SK-N-SH (cell line): ENCODE measurements around the gene STIM1. TPM values are rescaled to one million over a fixed set of nuclear protein-coding genes. Genes with fewer than 3 reads are reported as not detected.
"Not testable (repeated sequence)": the region's sequence is repeated elsewhere in the genome, so short reads cannot be mapped to it uniquely, and the experiment has no call there.

Experiments
- CTCF ChIA-PET: fragments of 300-600, 350-600 bp; formaldehyde crosslinking; extraction: SDS; loops from one replicate; lab custom pipeline; 2021; lab: Yijun Ruan, JAX
- POLR2A ChIA-PET: fragments of 350-600 bp; sonication (Branson Sonifier 250); formaldehyde crosslinking; extraction: SDS; loops from one replicate; lab custom pipeline; 2020; ENCODE audit warnings: antibody characterized with exemption, inconsistent platforms; lab: Yijun Ruan, JAX
- DNase-seq: peaks from one replicate; pipeline ENCODE4 v3.0.0; 2012
- H2AFZ ChIP-seq: fragments of 200-600 bp; sonication (generic); 2 replicates; pipeline ENCODE4 v1.8.1; 2016; ENCODE audit warnings: antibody characterized with exemption, mild to moderate bottlenecking, low read depth
- H3F3A ChIP-seq: fragments of 200-600 bp; sonication (generic); replicated peaks from 2 replicates; pipeline ENCODE3; 2016; ENCODE audit warnings: antibody characterized with exemption, mild to moderate bottlenecking; ENCODE audit not compliant: insufficient read depth
- H3K27ac ChIP-seq, 2 experiments: fragments of 200-500 bp in 1 of 2; fragments of 200-600 bp in 1 of 2; sonication (Bioruptor generic) in 1 of 2; sonication (generic), shearing (Covaris generic) in 1 of 2; 2 replicates each; pipeline versions ENCODE4 v1.5.1 to v1.6.1; 2014 to 2016; ENCODE audit warnings: low read depth in 2 of 2, inconsistent platforms in 1 of 2, low read length in 1 of 2, mild to moderate bottlenecking in 1 of 2, mixed read lengths in 1 of 2
- H3K27me3 ChIP-seq: fragments of 200-600 bp; sonication (generic), shearing (Covaris generic); 2 replicates; pipeline ENCODE4 v1.6.1; 2016; ENCODE audit warnings: mixed run types; ENCODE audit not compliant: insufficient read depth
- H3K36me3 ChIP-seq, 2 experiments: fragments of 200-500 bp in 1 of 2; fragments of 200-600 bp in 1 of 2; sonication (Bioruptor generic) in 1 of 2; sonication (generic) in 1 of 2; replicated peaks in 1 of 2; 2 replicates each; pipeline versions ENCODE3 to v1.5.1; 2014 to 2016; ENCODE audit warnings: low read length in 1 of 2, mild to moderate bottlenecking in 1 of 2; ENCODE audit not compliant: insufficient read depth in 2 of 2, control insufficient read depth in 1 of 2
- H3K4me1 ChIP-seq, 2 experiments: fragments of 200-500 bp in 1 of 2; fragments of 200-600 bp in 1 of 2; sonication (Bioruptor generic) in 1 of 2; sonication (generic), shearing (Covaris generic) in 1 of 2; 2 replicates each; pipeline versions ENCODE4 v1.5.1 to v1.6.1; 2014 to 2016; ENCODE audit warnings: low read depth in 1 of 2, low read length in 1 of 2, mixed run types in 1 of 2; ENCODE audit not compliant: insufficient read depth in 2 of 2, control insufficient read depth in 1 of 2
- H3K4me2 ChIP-seq: fragments of 200-600 bp; sonication (generic), shearing (Covaris generic); 2 replicates; pipeline ENCODE4 v1.6.1; 2017; ENCODE audit warnings: mixed run types
- H3K4me3 ChIP-seq, 2 experiments: fragments of 200-500 bp in 1 of 2; fragments of 200-600 bp in 1 of 2; sonication (Bioruptor generic) in 1 of 2; sonication (generic), shearing (Covaris generic) in 1 of 2; 2 replicates each; pipeline versions ENCODE4 v1.5.1 to v1.8.1; 2014 to 2016; ENCODE audit warnings: low read depth in 2 of 2, inconsistent platforms in 1 of 2, low read length in 1 of 2, mild to moderate bottlenecking in 1 of 2, mixed read lengths in 1 of 2, moderate library complexity in 1 of 2
- H3K79me2 ChIP-seq: fragments of 200-600 bp; sonication (generic); 2 replicates; pipeline ENCODE4 v1.8.1; 2017; ENCODE audit warnings: mild to moderate bottlenecking; ENCODE audit not compliant: insufficient read depth
- H3K9ac ChIP-seq: fragments of 200-600 bp; sonication (generic); 2 replicates; pipeline ENCODE4 v1.6.1; 2017; ENCODE audit warnings: mixed run types
- H3K9me2 ChIP-seq: fragments of 200-600 bp; sonication (generic); 2 replicates; pipeline ENCODE4 v1.6.1; 2017; ENCODE audit warnings: mixed run types
- H3K9me3 ChIP-seq: fragments of 200-600 bp; sonication (generic); 2 replicates; pipeline ENCODE4 v1.6.1; 2017; ENCODE audit warnings: mixed run types, mild to moderate bottlenecking, moderate library complexity
- H4K20me1 ChIP-seq: fragments of 200-600 bp; sonication (generic); 2 replicates; pipeline ENCODE4 v1.6.1; 2017; ENCODE audit warnings: mild to moderate bottlenecking, mixed run types; ENCODE audit not compliant: insufficient read depth
- CTCF ChIP-seq: fragments of 200-600 bp; sonication (generic); IDR thresholded peaks from 2 replicates; pipeline ENCODE4 v1.6.1; 2017; ENCODE audit warnings: antibody characterized with exemption, mild to moderate bottlenecking, moderate library complexity
- EZH2phosphoT487 ChIP-seq: fragments of 200-600 bp; sonication (generic); IDR thresholded peaks from 2 replicates; pipeline ENCODE4 v1.6.1; 2017; ENCODE audit warnings: low read depth, mixed run types, mild to moderate bottlenecking, antibody characterized with exemption, moderate library complexity, borderline replicate concordance
- FOSL2 ChIP-seq: IDR thresholded peaks from 2 replicates; pipeline ENCODE4 v1.4.0; 2012; ENCODE audit warnings: low read depth, mild to moderate bottlenecking, moderate library complexity, borderline replicate concordance
- GABPA ChIP-seq: IDR thresholded peaks from 2 replicates; pipeline ENCODE4 v1.4.0; 2012; ENCODE audit warnings: low read depth, mild to moderate bottlenecking
- GATA2 ChIP-seq: sonication (generic); formaldehyde crosslinking; IDR thresholded peaks from 2 replicates; pipeline ENCODE4 v1.5.0; 2020; ENCODE audit warnings: mild to moderate bottlenecking, missing genetic modification reagents
- IRF3 ChIP-seq: fragments of 150-350 bp; IDR thresholded peaks from 2 replicates; pipeline ENCODE4 v1.6.1; 2016; ENCODE audit warnings: mild to moderate bottlenecking, low read depth, low read length
- JUND ChIP-seq: IDR thresholded peaks from 2 replicates; pipeline ENCODE4 v1.4.0; 2012
- MEF2A ChIP-seq: IDR thresholded peaks from 2 replicates; pipeline ENCODE4 v1.4.0; 2012; ENCODE audit warnings: low read depth, borderline replicate concordance
- NFIC ChIP-seq: IDR thresholded peaks from 2 replicates; pipeline ENCODE4 v1.4.0; 2012; ENCODE audit warnings: borderline replicate concordance
- NRF1 ChIP-seq: IDR thresholded peaks from 2 replicates; pipeline ENCODE4 v1.6.1; 2012; ENCODE audit warnings: low read depth, mild to moderate bottlenecking, low read length
- RAD21 ChIP-seq: IDR thresholded peaks from 2 replicates; pipeline ENCODE4 v1.6.1; 2012; ENCODE audit warnings: mild to moderate bottlenecking, low read length
- RCOR1 ChIP-seq: fragments of 150-350 bp; IDR thresholded peaks from 2 replicates; pipeline ENCODE4 v1.6.1; 2017; ENCODE audit warnings: antibody characterized with exemption, low read length
- REST ChIP-seq: IDR thresholded peaks from 2 replicates; pipeline ENCODE4 v1.6.1; 2012; ENCODE audit warnings: mild to moderate bottlenecking, low read depth, low read length, moderate library complexity
- RFX5 ChIP-seq: IDR thresholded peaks from 2 replicates; pipeline ENCODE4 v1.6.1; 2012; ENCODE audit warnings: mild to moderate bottlenecking, improper control_type of control experiment, low read length
- TEAD4 ChIP-seq: IDR thresholded peaks from 2 replicates; pipeline ENCODE4 v1.4.0; 2012; ENCODE audit warnings: mild to moderate bottlenecking, borderline replicate concordance; ENCODE audit not compliant: insufficient read depth
- USF2 ChIP-seq: fragments of 150-350 bp; IDR thresholded peaks from 2 replicates; pipeline ENCODE4 v1.6.1; 2017; ENCODE audit warnings: antibody characterized with exemption, low read length, low read depth, borderline replicate concordance
- WGBS: methylation state at CpG from one replicate; pipeline ENCODE4 v1.1.6; 2017; ENCODE audit warnings: low lambda C conversion rate; 5-methylcytosine and 5-hydroxymethylcytosine counted together
- polyA plus RNA-seq, 3 experiments: library from polyadenylated mRNA; depleted of rRNA; stranded (reverse); fragments of >200 nt; gene quantifications; 2 replicates each; pipeline ENCODE4 v1.2.3, GENCODE V29; 2012
- TF ChIP-seq, protein P1 (sequence below): IDR thresholded peaks from 2 replicates; pipeline ENCODE4; 2012

Gene STIM1
- polyA plus RNA-seq, 1 of the 3 experiments (the other 2 are of a cell fraction) = 29.5 TPM

GRCh38 chr11:3996651-3997050 is 141.2 kb downstream of the STIM1 start (continued):
- no peak for TF ChIP-seq CTCF

GRCh38 chr11:4004753-4005152 is 149.3 kb downstream of the STIM1 start:
- H3K9ac ChIP-seq, POLR2A ChIA-PET, H3K4me2 ChIP-seq: not testable (repeated sequence)

GRCh38 chr11:4006946-4007680 is 151.6 kb downstream of the STIM1 start:
- no peaks in the 10 kb centered on the region for H3F3A ChIP-seq
- no peaks in the 10 kb centered on the region for H3K27me3 ChIP-seq
- no peak overlapping the region for H3K9ac ChIP-seq
- no peak overlapping the region for H3K4me3 ChIP-seq
- H3K27ac ChIP-seq = no peak overlapping the region
- H3K4me2 ChIP-seq = no peak overlapping the region
- DNase-seq = no peak
- H3K36me3 ChIP-seq = no peaks in the 10 kb centered on the region
- 94% methylated on average over 3 of the region's 3 CpGs for WGBS
- H4K20me1 ChIP-seq = no peaks in the 10 kb centered on the region
- H3K79me2 ChIP-seq = no peaks in the 10 kb centered on the region
- ChIA-PET CTCF (interaction anchor here (0.9 to 2.1 kb wide), 3 partner anchors 10 to 66 kb away, joined by 3 to 10 read pairs (median 3); no protein-coding TSS in a partner anchor), POLR2A (no interaction called here)
- H3K9me2 ChIP-seq = no peaks in the 10 kb centered on the region
- no peak overlapping the region for H2AFZ ChIP-seq
- H3K9me3 ChIP-seq = no peaks in the 10 kb centered on the region
- H3K4me1 ChIP-seq = no peaks in the 10 kb centered on the region
- TF ChIP-seq MEF2A (no peak), IRF3 (no peak), EZH2phosphoT487 (no peak), USF2 (no peak), FOSL2 (no peak), RCOR1 (no peak), GABPA (no peak), TEAD4 (no peak), REST (no peak), NRF1 (no peak), JUND (no peak), NFIC (no peak), RAD21 (no peak), GATA2 (CRISPR knock-in tag) (no peak), RFX5 (no peak)
- TF ChIP-seq, protein P1, sequence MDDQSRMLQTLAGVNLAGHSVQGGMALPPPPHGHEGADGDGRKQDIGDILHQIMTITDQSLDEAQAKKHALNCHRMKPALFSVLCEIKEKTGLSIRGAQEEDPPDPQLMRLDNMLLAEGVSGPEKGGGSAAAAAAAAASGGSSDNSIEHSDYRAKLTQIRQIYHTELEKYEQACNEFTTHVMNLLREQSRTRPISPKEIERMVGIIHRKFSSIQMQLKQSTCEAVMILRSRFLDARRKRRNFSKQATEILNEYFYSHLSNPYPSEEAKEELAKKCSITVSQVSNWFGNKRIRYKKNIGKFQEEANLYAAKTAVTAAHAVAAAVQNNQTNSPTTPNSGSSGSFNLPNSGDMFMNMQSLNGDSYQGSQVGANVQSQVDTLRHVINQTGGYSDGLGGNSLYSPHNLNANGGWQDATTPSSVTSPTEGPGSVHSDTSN = no peak

More at GRCh38 chr11:4004753-4005152, 149.3 kb downstream of the STIM1 start:
- H2AFZ ChIP-seq, H3K9me2 ChIP-seq, H3K36me3 ChIP-seq, H3K27ac ChIP-seq, H3K4me1 ChIP-seq, H3K27me3 ChIP-seq, H3F3A ChIP-seq, H3K9me3 ChIP-seq, H3K79me2 ChIP-seq, H4K20me1 ChIP-seq, DNase-seq, CTCF ChIA-PET, H3K4me3 ChIP-seq: not testable (repeated sequence)
- 91% methylated on average over 1 of the region's 1 CpG for WGBS
